Caco-2 (cell line): ENCODE results near the gene NACC1. TPM values are rescaled to one million over a fixed set of nuclear protein-coding genes. Genes with fewer than 3 reads are reported as not detected.
A peak's percentile ranks its signal among the peaks of the same experiment; 100 is the strongest.

Experiments used
- BruUV-seq: library from RNA; stranded (reverse); fragments of 400-500 nt; replicated peaks from 2 replicates; lab custom pipeline; 2021; lab: Mats Ljungman, UMichigan
- CTCF ChIA-PET: fragments of 300-600 bp; sonication (Branson Sonifier 250); formaldehyde crosslinking; loops from one replicate; lab custom pipeline; 2022; ENCODE audit warnings: antibody characterized with exemption; lab: Charles Lee
- POLR2A ChIA-PET: fragments of 300-600 bp; sonication (Branson Sonifier 250); formaldehyde crosslinking; loops from one replicate; lab custom pipeline; 2022; ENCODE audit warnings: antibody characterized with exemption; lab: Charles Lee
- DNase-seq, 2 experiments: peaks; one replicate each; pipeline versions ENCODE4 v3.0.0 to v3.0.0-alpha.2; 2020 to 2022
- H3K27me3 ChIP-seq: replicated peaks from 2 replicates; pipeline ENCODE4 v1.6.0; 2011; ENCODE audit warnings: low read length; ENCODE audit not compliant: control insufficient read depth, insufficient read depth
- H3K36me3 ChIP-seq: 2 replicates; pipeline ENCODE4 v1.5.1; 2011; ENCODE audit warnings: low read length; ENCODE audit not compliant: control insufficient read depth, insufficient read depth
- H3K4me1 ChIP-seq: fragments of 250-450 bp; sonication (Bioruptor Pico); 2 replicates; pipeline ENCODE4 v1.5.1; 2020; ENCODE audit warnings: mild to moderate bottlenecking
- H3K4me3 ChIP-seq: 2 replicates; pipeline ENCODE4 v1.5.1; 2011; ENCODE audit warnings: low read depth, mild to moderate bottlenecking, control low read depth, low read length
- H3K9me3 ChIP-seq: fragments of 250-450 bp; sonication (Bioruptor Pico); 2 replicates; pipeline ENCODE4 v1.5.1; 2020; ENCODE audit warnings: mild to moderate bottlenecking, moderate library complexity
- H3K27ac Mint-ChIP-seq: one replicate; pipeline ENCODE4 v1.8.0; 2022; ENCODE audit warnings: mixed read lengths; ENCODE audit not compliant: unreplicated experiment
- H3K27me3 Mint-ChIP-seq: one replicate; pipeline ENCODE4 v1.8.0; 2022; ENCODE audit warnings: mixed read lengths; ENCODE audit not compliant: insufficient read depth, unreplicated experiment
- H3K36me3 Mint-ChIP-seq: one replicate; pipeline ENCODE4 v1.8.0; 2022; ENCODE audit warnings: mild to moderate bottlenecking, mixed read lengths; ENCODE audit not compliant: insufficient read depth, unreplicated experiment
- H3K4me1 Mint-ChIP-seq: one replicate; pipeline ENCODE4 v1.8.0; 2022; ENCODE audit warnings: low read depth, mixed read lengths; ENCODE audit not compliant: unreplicated experiment
- H3K4me3 Mint-ChIP-seq: one replicate; pipeline ENCODE4 v1.8.0; 2022; ENCODE audit warnings: mild to moderate bottlenecking, moderate library complexity, mixed read lengths; ENCODE audit not compliant: unreplicated experiment
- H3K9me3 Mint-ChIP-seq: one replicate; pipeline ENCODE4 v1.8.0; 2022; ENCODE audit warnings: mixed read lengths; ENCODE audit not compliant: unreplicated experiment
- intact Hi-C: fragments of 100-400 bp; cut with micrococcal nuclease; formaldehyde crosslinking; loops from one replicate; pipeline ENCODE4 v1.10.0; 2022; ENCODE audit not compliant: unreplicated experiment
- total RNA-seq: library from RNA; stranded (reverse); gene quantifications from 2 replicates; pipeline ENCODE4 v1.2.3, GENCODE V29; 2022
- TF ChIP-seq, protein P1 (sequence below), 2 experiments: fragments of 200-600 bp in 1 of 2; IDR thresholded peaks; 1 replicate in 1 of 2; 2 replicates in 1 of 2; pipeline versions ENCODE4 v1.5.1 to v1.8.0; 2011 to 2022; ENCODE audit warnings: antibody characterized with exemption in 1 of 2, control low read depth in 1 of 2, inconsistent platforms in 1 of 2, low read depth in 1 of 2, low read length in 1 of 2, mild to moderate bottlenecking in 1 of 2, moderate library complexity in 1 of 2; ENCODE audit not compliant: insufficient read depth in 1 of 2, severe bottlenecking in 1 of 2, unreplicated experiment in 1 of 2

The NACC1 gene
- total RNA-seq, 1 experiment from 2014 or later: 89.6 TPM

DNA sequence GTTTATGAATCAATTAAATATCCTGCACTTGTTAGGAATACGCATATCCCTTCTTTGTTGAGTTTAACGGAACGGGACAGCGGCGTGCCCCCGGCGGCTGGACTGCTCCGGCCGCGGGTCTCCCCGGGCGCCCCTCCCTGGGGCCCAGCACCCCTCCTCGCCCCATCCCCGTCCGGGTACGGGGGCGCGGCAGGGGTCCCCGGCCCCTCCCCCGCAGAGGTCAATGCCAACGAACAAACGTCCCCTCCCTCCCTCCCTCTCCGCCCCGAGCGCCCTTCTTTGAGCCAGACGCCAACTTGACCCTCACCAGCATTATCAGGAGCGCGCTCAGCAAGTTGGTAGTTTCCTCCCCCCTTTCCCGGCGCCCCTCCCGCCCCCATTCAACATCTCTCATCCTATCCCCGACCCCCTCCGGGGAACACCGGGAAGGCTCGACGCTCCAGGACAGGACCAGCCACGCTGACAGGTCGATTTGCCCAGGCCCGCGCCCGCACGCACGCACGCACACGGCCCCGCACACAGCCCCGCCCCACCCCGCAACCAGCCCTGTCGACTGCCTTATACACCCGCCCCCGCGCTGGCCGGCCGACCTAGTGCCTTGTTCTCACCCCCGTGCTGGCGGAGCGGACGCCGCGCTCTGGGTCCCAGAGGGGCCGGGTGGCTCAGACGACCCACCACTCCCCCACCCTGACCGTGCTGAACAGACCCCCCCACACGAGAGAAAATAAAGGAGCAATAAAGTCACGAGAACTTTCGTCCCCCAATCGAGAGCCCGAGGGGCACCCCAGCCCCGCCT is 20.4 kb upstream of the NACC1 start:
- no peaks in the 10 kb centered on the region for H3K9me3 Mint-ChIP-seq
- H3K27ac Mint-ChIP-seq: no peak overlapping the region
- POLR2A ChIA-PET: no interaction called here
- no peaks in the 10 kb centered on the region for H3K36me3 Mint-ChIP-seq
- Histone ChIP-seq H3K27me3 (no peaks in the 10 kb centered on the region), H3K36me3 (no peaks in the 10 kb centered on the region), H3K4me3 (no peak overlapping the region; the same call in 1 of the 2 replicates), H3K9me3 (no peaks in the 10 kb centered on the region), H3K4me1 (peaks cover 6% of the 10 kb centered on the region)
- peaks cover 4% of the 10 kb centered on the region for H3K27me3 Mint-ChIP-seq
- intact Hi-C loops: no loop called here
- CTCF ChIA-PET: interaction anchor here (4.3 kb wide), 1 partner anchor 120 kb away, joined by 64 read pairs; no protein-coding TSS in a partner anchor
- BruUV-seq: no TSS peak
- H3K4me3 Mint-ChIP-seq: peak overlapping the region; percentile 27
- H3K4me1 Mint-ChIP-seq: peaks cover 7% of the 10 kb centered on the region
- TF ChIP-seq, protein P1, sequence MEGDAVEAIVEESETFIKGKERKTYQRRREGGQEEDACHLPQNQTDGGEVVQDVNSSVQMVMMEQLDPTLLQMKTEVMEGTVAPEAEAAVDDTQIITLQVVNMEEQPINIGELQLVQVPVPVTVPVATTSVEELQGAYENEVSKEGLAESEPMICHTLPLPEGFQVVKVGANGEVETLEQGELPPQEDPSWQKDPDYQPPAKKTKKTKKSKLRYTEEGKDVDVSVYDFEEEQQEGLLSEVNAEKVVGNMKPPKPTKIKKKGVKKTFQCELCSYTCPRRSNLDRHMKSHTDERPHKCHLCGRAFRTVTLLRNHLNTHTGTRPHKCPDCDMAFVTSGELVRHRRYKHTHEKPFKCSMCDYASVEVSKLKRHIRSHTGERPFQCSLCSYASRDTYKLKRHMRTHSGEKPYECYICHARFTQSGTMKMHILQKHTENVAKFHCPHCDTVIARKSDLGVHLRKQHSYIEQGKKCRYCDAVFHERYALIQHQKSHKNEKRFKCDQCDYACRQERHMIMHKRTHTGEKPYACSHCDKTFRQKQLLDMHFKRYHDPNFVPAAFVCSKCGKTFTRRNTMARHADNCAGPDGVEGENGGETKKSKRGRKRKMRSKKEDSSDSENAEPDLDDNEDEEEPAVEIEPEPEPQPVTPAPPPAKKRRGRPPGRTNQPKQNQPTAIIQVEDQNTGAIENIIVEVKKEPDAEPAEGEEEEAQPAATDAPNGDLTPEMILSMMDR (IDR thresholded peaks at IDR 0.05; ENCODE audit: insufficient read depth in 1 of 2, low read depth in 1 of 2, low read length in 1 of 2, severe bottlenecking in 1 of 2, unreplicated experiment in 1 of 2): no peak
- DNase-seq: no peak

DNA sequence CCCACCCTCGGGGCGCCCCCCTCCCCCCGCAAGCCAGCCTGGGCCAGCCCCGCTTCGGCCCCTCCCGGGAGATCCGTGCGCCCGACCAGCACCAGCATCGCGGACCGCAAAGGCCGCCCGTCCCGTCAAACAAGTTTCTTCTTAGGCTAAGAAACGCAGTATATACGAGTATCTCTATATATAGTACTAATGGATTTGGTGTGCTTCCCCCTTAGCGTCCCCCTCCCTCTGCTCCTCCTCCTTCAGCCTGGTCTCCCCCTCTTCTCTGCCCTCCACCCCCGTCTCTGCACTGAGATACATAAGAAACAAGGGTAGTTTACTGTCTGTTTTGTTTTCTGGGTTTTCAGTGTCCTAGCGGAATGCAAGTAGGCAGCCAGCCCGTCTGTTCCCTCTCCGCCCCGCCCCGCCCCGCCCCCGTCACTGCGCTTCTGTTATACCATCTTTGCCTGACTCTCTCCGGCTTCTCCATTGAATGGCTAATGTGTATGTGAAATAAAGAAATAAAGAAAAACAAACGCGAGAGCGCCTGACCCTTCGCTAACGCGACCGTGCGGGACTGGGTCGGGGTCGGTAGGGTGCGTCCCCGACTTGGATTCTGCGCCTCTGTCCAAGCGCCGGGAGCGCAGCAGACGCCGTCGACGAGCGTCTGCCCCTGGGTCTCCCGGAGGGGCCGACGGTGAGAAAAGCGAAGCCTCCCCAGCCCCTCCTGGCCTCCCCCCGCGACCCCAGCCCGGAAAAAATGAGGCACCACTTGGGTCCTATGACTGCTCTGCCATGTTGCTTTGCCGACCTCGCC is 19.6 kb upstream of the NACC1 start:
- no peaks in the 10 kb centered on the region for H3K27me3 ChIP-seq
- POLR2A ChIA-PET: no interaction called here

More for the DNA sequence above, 19.6 kb upstream of the NACC1 start:
- BruUV-seq: no TSS peak
- peaks cover 11% of the 10 kb centered on the region for H3K4me1 ChIP-seq
- CTCF ChIA-PET: no interaction called here
- Mint-ChIP-seq H3K27ac (no peak overlapping the region), H3K4me1 (peaks cover 7% of the 10 kb centered on the region), H3K36me3 (no peaks in the 10 kb centered on the region), H3K9me3 (no peaks in the 10 kb centered on the region), H3K27me3 (peaks cover 4% of the 10 kb centered on the region), H3K4me3 (peak overlapping the region; percentile 27)
- DNase-seq: no peak
- intact Hi-C loops: no loop called here
- TF ChIP-seq, protein P1 (IDR thresholded peaks at IDR 0.05; ENCODE audit: insufficient read depth in 1 of 2, low read depth in 1 of 2, low read length in 1 of 2, severe bottlenecking in 1 of 2, unreplicated experiment in 1 of 2): no peak
- no peaks in the 10 kb centered on the region for H3K36me3 ChIP-seq
- no peaks in the 10 kb centered on the region for H3K9me3 ChIP-seq
- no peak overlapping the region for H3K4me3 ChIP-seq
